PC-3 (cell line): Measurements from ENCODE around the gene SNTB2. TPM values are rescaled to one million over a fixed set of nuclear protein-coding genes. Genes with fewer than 3 reads are reported as not detected.

ENCODE experiments used
- ATAC-seq: fragments of 200-7000 bp; cut with Tn5 transposase; 2 replicates; pipeline ENCODE4 v1.9.1; 2020; ENCODE audit warnings: mild to moderate bottlenecking, moderate library complexity
- BruUV-seq: library from RNA; stranded (reverse); fragments of 400-500 nt; replicated peaks from 2 replicates; lab custom pipeline; 2021; lab: Mats Ljungman, UMichigan
- CTCF ChIA-PET: fragments of 300-600 bp; sonication (Branson Sonifier 250); formaldehyde crosslinking; loops from one replicate; lab custom pipeline; 2022; ENCODE audit warnings: antibody characterized with exemption; lab: Charles Lee
- POLR2A ChIA-PET: fragments of 300-600 bp; sonication (Branson Sonifier 250); formaldehyde crosslinking; loops from one replicate; lab custom pipeline; 2022; ENCODE audit warnings: antibody characterized with exemption; ENCODE audit not compliant: unreplicated experiment; lab: Charles Lee
- DNase-seq: peaks from one replicate; pipeline ENCODE4 v3.0.0-alpha.2; 2015
- H2AFZ ChIP-seq: fragments of 300-600 bp; sonication (generic); 2 replicates; pipeline ENCODE4 v1.6.0; 2016; ENCODE audit warnings: antibody characterized with exemption, low read length
- H3F3A ChIP-seq: fragments of 300-600 bp; sonication (generic); one replicate; pipeline ENCODE4 v1.6.0; 2017; ENCODE audit warnings: antibody characterized with exemption, low read length, control low read depth, mild to moderate bottlenecking; ENCODE audit not compliant: unreplicated experiment
- H3K27ac ChIP-seq: fragments of 300-600 bp; sonication (generic); 2 replicates; pipeline ENCODE4 v1.5.1; 2016; ENCODE audit warnings: mild to moderate bottlenecking, low read length
- H3K27me3 ChIP-seq: fragments of 300-600 bp; sonication (generic); 2 replicates; pipeline ENCODE4 v1.6.1; 2016; ENCODE audit warnings: low read length, mixed read lengths
- H3K36me3 ChIP-seq: fragments of 300-600 bp; sonication (generic); 2 replicates; pipeline ENCODE4 v1.6.1; 2016; ENCODE audit warnings: low read depth, mixed run types, low read length, mixed read lengths
- H3K4me1 ChIP-seq: fragments of 300-600 bp; sonication (generic); 2 replicates; pipeline ENCODE4 v1.5.1; 2016; ENCODE audit warnings: low read length; ENCODE audit not compliant: insufficient read depth
- H3K4me2 ChIP-seq: fragments of 300-600 bp; sonication (generic); 2 replicates; pipeline ENCODE4 v1.6.0; 2016; ENCODE audit warnings: low read length
- H3K4me3 ChIP-seq: fragments of 300-600 bp; sonication (generic); 2 replicates; pipeline ENCODE4 v1.5.1; 2016; ENCODE audit warnings: mild to moderate bottlenecking, low read length, mixed read lengths
- H3K79me2 ChIP-seq: fragments of 300-600 bp; sonication (generic); 2 replicates; pipeline ENCODE4 v1.6.1; 2017; ENCODE audit warnings: low read length, mixed read lengths
- H3K9ac ChIP-seq: fragments of 300-600 bp; sonication (generic); 2 replicates; pipeline ENCODE4 v1.6.0; 2016; ENCODE audit warnings: mild to moderate bottlenecking, low read length
- H3K9me2 ChIP-seq: fragments of 300-600 bp; sonication (generic); replicated peaks from 2 replicates; pipeline ENCODE4 v1.6.1; 2016; ENCODE audit warnings: mixed run types, low read length, mixed read lengths
- H3K9me3 ChIP-seq: fragments of 300-600 bp; sonication (generic); 2 replicates; pipeline ENCODE4 v1.6.1; 2016; ENCODE audit warnings: low read length, mixed read lengths
- H4K20me1 ChIP-seq: fragments of 300-600 bp; sonication (generic); 2 replicates; pipeline ENCODE4 v1.6.1; 2016; ENCODE audit warnings: low read length, mixed read lengths
- CTCF ChIP-seq: fragments of 300-600 bp; sonication (generic); conservative IDR thresholded peaks from 2 replicates; pipeline ENCODE4 v1.5.1; 2017; ENCODE audit warnings: antibody characterized with exemption, low read depth, mild to moderate bottlenecking, low read length
- EZH2 ChIP-seq: fragments of 300-600 bp; sonication (generic); IDR thresholded peaks from one replicate; pipeline ENCODE4 v1.6.1; 2017; ENCODE audit warnings: antibody characterized with exemption, mild to moderate bottlenecking, low read length; ENCODE audit not compliant: unreplicated experiment
- EZH2phosphoT487 ChIP-seq: fragments of 300-600 bp; sonication (generic); IDR thresholded peaks from 2 replicates; pipeline ENCODE4 v1.6.1; 2018; ENCODE audit warnings: mild to moderate bottlenecking, antibody characterized with exemption, low read length, borderline replicate concordance
- intact Hi-C: fragments of 100-400 bp; cut with micrococcal nuclease; formaldehyde crosslinking; loops from 2 replicates; pipeline ENCODE4 v1.9.0; 2023
- total RNA-seq: library from RNA; depleted of rRNA; stranded (reverse); fragments of >200 nt; gene quantifications from 2 replicates; pipeline ENCODE4 v1.2.3, GENCODE V29; 2014

The SNTB2 gene
- total RNA-seq, 1 experiment from 2014 or later = 40.4 TPM

- DNase-seq = peak; percentile 29
- POLR2A ChIA-PET = no interaction called here
These were observed 4.1 kb upstream of the SNTB2 start for GRCh38 chr16:69182730-69183416.

GRCh38 chr16:69187446-69188235, 677 bp downstream of the SNTB2 start:
- Histone ChIP-seq H3K9me3 (no peaks in the 10 kb centered on the region), H3F3A (no peaks in the 10 kb centered on the region), H3K27ac (peak overlapping the region; percentile 6; the same call in 1 of the 2 replicates), H3K4me3 (peak overlapping the region; percentile 79), H3K79me2 (peaks cover 53% of the 10 kb centered on the region), H3K4me1 (peaks cover 43% of the 10 kb centered on the region), H3K9ac (peak overlapping the region; percentile 86), H2AFZ (peak overlapping the region; percentile 46; the same call in 1 of the 2 replicates), H3K36me3 (no peaks in the 10 kb centered on the region), H3K4me2 (peak overlapping the region; percentile 86), H3K9me2 (no peaks in the 10 kb centered on the region), H4K20me1 (peaks cover 30% of the 10 kb centered on the region), H3K27me3 (no peaks in the 10 kb centered on the region)
- DNase-seq (peak; percentile 36), ATAC-seq (peak; percentile 34)
- intact Hi-C loops = loop anchor here (1.0 to 5.0 kb wide), 4 partner anchors 8 to 55 kb away; partner anchors contain the start of genes CHTF8 and UTP4
- TSS peak; percentile 18 for BruUV-seq
- POLR2A ChIA-PET = interaction anchor here (0.7 kb wide), 1 partner anchor 33 kb away, joined by 3 read pairs; no protein-coding TSS in a partner anchor
- CTCF ChIA-PET = no interaction called here
- no peak for TF ChIP-seq EZH2phosphoT487
- TF ChIP-seq CTCF = no peak
- no peak for TF ChIP-seq EZH2

More at GRCh38 chr16:69182730-69183416, 4.1 kb upstream of the SNTB2 start:
- Histone ChIP-seq H3K9ac (no peak overlapping the region), H3K9me2 (no peaks in the 10 kb centered on the region), H3F3A (peaks cover 5% of the 10 kb centered on the region), H3K27ac (0 out of 2 replicates have a peak overlapping the region, but pooled peaks have one; percentile 67), H4K20me1 (no peaks in the 10 kb centered on the region), H3K27me3 (no peaks in the 10 kb centered on the region), H3K4me3 (no peak overlapping the region), H3K36me3 (no peaks in the 10 kb centered on the region), H3K4me2 (peak overlapping the region; percentile 34; the same call in 1 of the 2 replicates), H3K79me2 (peaks cover 6% of the 10 kb centered on the region), H3K4me1 (peaks cover 39% of the 10 kb centered on the region), H2AFZ (no peak overlapping the region), H3K9me3 (no peaks in the 10 kb centered on the region)
- ATAC-seq = peak; percentile 20; the same call in 1 of the 2 replicates
- intact Hi-C loops = no loop called here
- CTCF ChIA-PET = no interaction called here
- BruUV-seq = no TSS peak
- TF ChIP-seq EZH2 (no peak), CTCF (no peak), EZH2phosphoT487 (no peak)
